ENCODE data around the gene SNRNP35.
A peak's percentile ranks its signal among the peaks of the same experiment; 100 is the strongest.
"Not testable (repeated sequence)": the region's sequence is repeated elsewhere in the genome, so short reads cannot be mapped to it uniquely, and the experiment has no call there.

Gene SNRNP35

DNA sequence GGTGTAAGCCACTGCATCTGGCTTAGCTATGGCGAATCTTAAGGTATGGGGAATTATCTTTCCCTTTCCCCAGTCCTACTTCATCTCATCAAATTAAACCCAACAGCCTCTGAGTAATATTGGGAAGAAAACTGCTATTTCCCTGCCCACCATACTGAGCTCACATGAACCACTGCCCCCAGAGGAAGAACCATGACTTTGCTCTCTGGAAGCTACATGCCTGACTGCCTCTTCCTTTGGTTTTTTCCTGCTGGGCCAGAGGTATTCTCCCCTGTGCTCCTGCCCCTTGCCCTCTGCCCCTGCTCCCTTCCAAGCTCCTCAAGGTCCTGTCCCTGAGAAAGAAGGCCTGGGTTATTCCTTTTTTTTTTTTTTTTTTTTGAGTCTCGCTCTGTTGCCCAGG is 36.6 kb upstream of the SNRNP35 start:
- TF ChIP-seq EZH2phosphoT487 (IDR thresholded peaks at IDR 0.05; ENCODE audit: borderline replicate concordance): no peak
- TF ChIP-seq, protein P1, sequence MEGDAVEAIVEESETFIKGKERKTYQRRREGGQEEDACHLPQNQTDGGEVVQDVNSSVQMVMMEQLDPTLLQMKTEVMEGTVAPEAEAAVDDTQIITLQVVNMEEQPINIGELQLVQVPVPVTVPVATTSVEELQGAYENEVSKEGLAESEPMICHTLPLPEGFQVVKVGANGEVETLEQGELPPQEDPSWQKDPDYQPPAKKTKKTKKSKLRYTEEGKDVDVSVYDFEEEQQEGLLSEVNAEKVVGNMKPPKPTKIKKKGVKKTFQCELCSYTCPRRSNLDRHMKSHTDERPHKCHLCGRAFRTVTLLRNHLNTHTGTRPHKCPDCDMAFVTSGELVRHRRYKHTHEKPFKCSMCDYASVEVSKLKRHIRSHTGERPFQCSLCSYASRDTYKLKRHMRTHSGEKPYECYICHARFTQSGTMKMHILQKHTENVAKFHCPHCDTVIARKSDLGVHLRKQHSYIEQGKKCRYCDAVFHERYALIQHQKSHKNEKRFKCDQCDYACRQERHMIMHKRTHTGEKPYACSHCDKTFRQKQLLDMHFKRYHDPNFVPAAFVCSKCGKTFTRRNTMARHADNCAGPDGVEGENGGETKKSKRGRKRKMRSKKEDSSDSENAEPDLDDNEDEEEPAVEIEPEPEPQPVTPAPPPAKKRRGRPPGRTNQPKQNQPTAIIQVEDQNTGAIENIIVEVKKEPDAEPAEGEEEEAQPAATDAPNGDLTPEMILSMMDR (conservative IDR thresholded peaks at IDR 0.05; ENCODE audit: low read length): 0 out of 2 replicates have a peak, but pooled peaks have one; percentile 10
- H3K9me2 ChIP-seq (replicated peaks; ENCODE audit: low read depth, low read length): no peaks in the 10 kb centered on the region
- H4K20me1 ChIP-seq (ENCODE audit: insufficient read depth, low read length, poor library complexity, severe bottlenecking): no peaks in the 10 kb centered on the region
- H3K4me1 ChIP-seq (ENCODE audit: insufficient read depth, low read length, poor library complexity, severe bottlenecking): no peaks in the 10 kb centered on the region
- no peaks in the 10 kb centered on the region for H3F3A ChIP-seq (ENCODE audit: low read depth)
- no peak overlapping the region for H3K4me3 ChIP-seq (ENCODE audit: low read length, poor library complexity, severe bottlenecking)
- peaks cover 13% of the 10 kb centered on the region for H3K36me3 ChIP-seq (ENCODE audit: insufficient read depth, low read length)
- no peak overlapping the region for H2AFZ ChIP-seq (ENCODE audit: low read length)
- no peaks in the 10 kb centered on the region for H3K27me3 ChIP-seq (ENCODE audit: insufficient read depth, low read length, poor library complexity, severe bottlenecking)
- no peaks in the 10 kb centered on the region for H3K9me3 ChIP-seq (ENCODE audit: insufficient read depth, low read depth, low read length)
- no peak overlapping the region for H3K9ac ChIP-seq (ENCODE audit: low read depth, low read length, poor library complexity, severe bottlenecking)
- no peak overlapping the region for H3K4me2 ChIP-seq (ENCODE audit: low read depth, low read length, poor library complexity, severe bottlenecking)
- H3K79me2 ChIP-seq (ENCODE audit: insufficient read depth, low read length): no peaks in the 10 kb centered on the region

DNA sequence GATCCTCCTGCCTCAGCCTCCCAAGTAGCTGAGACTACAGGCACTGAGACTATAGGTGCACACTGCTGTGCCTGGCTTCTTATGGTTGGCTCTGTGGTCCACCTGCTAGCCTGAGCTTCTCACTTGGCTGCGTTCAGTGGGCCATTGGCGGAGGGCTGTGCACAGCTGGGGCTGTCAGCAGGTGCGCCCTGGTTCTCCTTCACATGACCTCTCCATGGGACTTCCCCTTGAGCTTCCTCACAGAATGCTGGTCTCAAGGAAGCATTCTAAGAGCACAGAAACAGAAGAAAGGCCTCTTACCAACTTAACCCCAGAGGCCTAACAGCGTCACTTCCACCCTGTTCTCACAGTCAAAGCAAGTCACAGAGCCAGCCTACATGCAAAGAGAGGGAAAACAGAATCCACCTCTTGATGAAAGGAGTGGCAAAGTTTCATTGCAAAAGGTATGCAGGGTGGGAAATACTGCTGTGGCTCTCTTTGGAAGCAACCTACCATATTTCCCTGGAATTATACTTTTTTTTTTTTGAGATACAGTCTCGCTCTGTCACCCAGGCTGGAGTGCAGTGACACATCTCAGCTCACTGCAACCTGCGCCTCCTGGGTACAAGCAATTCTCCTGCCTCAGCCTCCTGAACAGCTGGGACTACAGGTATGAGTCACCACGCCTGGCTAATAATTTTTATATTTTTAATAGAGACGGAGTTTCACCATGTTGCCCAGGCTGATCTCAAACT is 30.7 kb upstream of the SNRNP35 start:
- peaks cover 10% of the 10 kb centered on the region for H3K36me3 ChIP-seq (ENCODE audit: insufficient read depth, low read length)
- no peaks in the 10 kb centered on the region for H3F3A ChIP-seq (ENCODE audit: low read depth)
- no peaks in the 10 kb centered on the region for H3K27me3 ChIP-seq (ENCODE audit: insufficient read depth, low read length, poor library complexity, severe bottlenecking)
- TF ChIP-seq, protein P1 (conservative IDR thresholded peaks at IDR 0.05; ENCODE audit: low read length): no peak
- TF ChIP-seq EZH2phosphoT487 (IDR thresholded peaks at IDR 0.05; ENCODE audit: borderline replicate concordance): no peak
- no peaks in the 10 kb centered on the region for H4K20me1 ChIP-seq (ENCODE audit: insufficient read depth, low read length, poor library complexity, severe bottlenecking)
- H2AFZ ChIP-seq (ENCODE audit: low read length): no peak overlapping the region
- no peak overlapping the region for H3K4me3 ChIP-seq (ENCODE audit: low read length, poor library complexity, severe bottlenecking)
- no peak overlapping the region for H3K9ac ChIP-seq (ENCODE audit: low read depth, low read length, poor library complexity, severe bottlenecking)
- H3K4me1 ChIP-seq (ENCODE audit: insufficient read depth, low read length, poor library complexity, severe bottlenecking): no peaks in the 10 kb centered on the region
- H3K4me2 ChIP-seq (ENCODE audit: low read depth, low read length, poor library complexity, severe bottlenecking): no peak overlapping the region
- 0 out of 2 replicates have a peak, but pooled peaks cover 3% of the 10 kb centered on the region for H3K79me2 ChIP-seq (ENCODE audit: insufficient read depth, low read length)
- H3K9me2 ChIP-seq (replicated peaks; ENCODE audit: low read depth, low read length): no peaks in the 10 kb centered on the region
- no peaks in the 10 kb centered on the region for H3K9me3 ChIP-seq (ENCODE audit: insufficient read depth, low read depth, low read length)

DNA sequence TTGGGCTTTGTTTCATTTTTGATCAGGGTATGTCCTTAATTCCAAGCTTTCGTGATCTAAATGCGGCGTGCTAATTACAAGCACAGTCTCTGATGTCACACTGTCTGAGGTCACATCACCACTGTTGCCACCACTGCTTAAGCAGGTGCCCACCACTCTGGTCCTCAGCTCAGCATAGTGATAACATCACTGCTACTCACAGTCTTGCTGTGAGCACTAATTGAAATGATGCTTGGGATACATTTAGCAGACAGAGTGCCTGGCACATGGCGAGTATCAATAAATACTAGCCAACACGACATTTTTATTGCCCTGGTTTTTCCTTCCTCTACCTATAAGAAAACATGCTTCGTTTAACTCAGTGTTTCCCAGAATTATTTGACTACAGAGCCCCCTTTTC is 29.3 kb upstream of the SNRNP35 start:
- Histone ChIP-seq H2AFZ (ENCODE audit: low read length) (no peak overlapping the region), H3K79me2 (ENCODE audit: insufficient read depth, low read length) (peaks cover 12% of the 10 kb centered on the region), H3K4me2 (ENCODE audit: low read depth, low read length, poor library complexity, severe bottlenecking) (no peak overlapping the region), H3K36me3 (ENCODE audit: insufficient read depth, low read length) (peaks cover 4% of the 10 kb centered on the region; the same call in 1 of the 2 replicates), H4K20me1 (ENCODE audit: insufficient read depth, low read length, poor library complexity, severe bottlenecking) (no peaks in the 10 kb centered on the region), H3K9ac (ENCODE audit: low read depth, low read length, poor library complexity, severe bottlenecking) (no peak overlapping the region), H3K4me1 (ENCODE audit: insufficient read depth, low read length, poor library complexity, severe bottlenecking) (peaks cover 9% of the 10 kb centered on the region), H3F3A (ENCODE audit: low read depth) (no peaks in the 10 kb centered on the region), H3K27me3 (ENCODE audit: insufficient read depth, low read length, poor library complexity, severe bottlenecking) (no peaks in the 10 kb centered on the region), H3K4me3 (ENCODE audit: low read length, poor library complexity, severe bottlenecking) (no peak overlapping the region), H3K9me2 (replicated peaks; ENCODE audit: low read depth, low read length) (no peaks in the 10 kb centered on the region), H3K9me3 (ENCODE audit: insufficient read depth, low read depth, low read length) (no peaks in the 10 kb centered on the region)
- no peak for TF ChIP-seq EZH2phosphoT487 (IDR thresholded peaks at IDR 0.05; ENCODE audit: borderline replicate concordance)
- TF ChIP-seq, protein P1 (conservative IDR thresholded peaks at IDR 0.05; ENCODE audit: low read length): no peak

DNA sequence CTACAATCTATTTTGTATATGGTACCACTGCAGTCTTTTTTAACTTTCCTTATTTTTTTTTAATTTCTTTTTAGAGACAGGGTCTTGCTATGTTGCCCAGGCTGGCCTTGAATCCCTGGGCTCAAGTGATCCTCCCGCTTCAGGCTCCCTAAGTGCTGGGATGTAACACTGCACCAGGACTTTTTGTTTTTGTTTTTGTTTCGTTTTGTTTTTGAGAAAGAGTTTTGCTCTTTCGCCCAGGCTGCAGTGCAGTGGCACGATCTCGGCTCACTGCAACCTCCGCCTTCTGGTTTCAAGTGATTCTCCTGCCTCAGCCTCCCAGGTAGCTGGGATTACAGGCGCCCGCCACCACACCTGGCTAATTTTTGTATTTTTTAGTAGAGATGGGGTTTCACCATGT is 28.8 kb upstream of the SNRNP35 start:
- H3K9ac ChIP-seq (ENCODE audit: low read depth, low read length, poor library complexity, severe bottlenecking); H3F3A ChIP-seq (ENCODE audit: low read depth); H3K27me3 ChIP-seq (ENCODE audit: insufficient read depth, low read length, poor library complexity, severe bottlenecking); H3K9me2 ChIP-seq (replicated peaks; ENCODE audit: low read depth, low read length); H3K4me2 ChIP-seq (ENCODE audit: low read depth, low read length, poor library complexity, severe bottlenecking); H3K4me3 ChIP-seq (ENCODE audit: low read length, poor library complexity, severe bottlenecking); H3K36me3 ChIP-seq (ENCODE audit: insufficient read depth, low read length); H4K20me1 ChIP-seq (ENCODE audit: insufficient read depth, low read length, poor library complexity, severe bottlenecking); H3K9me3 ChIP-seq (ENCODE audit: insufficient read depth, low read depth, low read length); H2AFZ ChIP-seq (ENCODE audit: low read length): not testable (repeated sequence)
- Histone ChIP-seq H3K4me1 (ENCODE audit: insufficient read depth, low read length, poor library complexity, severe bottlenecking) (peaks cover 14% of the 10 kb centered on the region), H3K79me2 (ENCODE audit: insufficient read depth, low read length) (peaks cover 17% of the 10 kb centered on the region)

DNA sequence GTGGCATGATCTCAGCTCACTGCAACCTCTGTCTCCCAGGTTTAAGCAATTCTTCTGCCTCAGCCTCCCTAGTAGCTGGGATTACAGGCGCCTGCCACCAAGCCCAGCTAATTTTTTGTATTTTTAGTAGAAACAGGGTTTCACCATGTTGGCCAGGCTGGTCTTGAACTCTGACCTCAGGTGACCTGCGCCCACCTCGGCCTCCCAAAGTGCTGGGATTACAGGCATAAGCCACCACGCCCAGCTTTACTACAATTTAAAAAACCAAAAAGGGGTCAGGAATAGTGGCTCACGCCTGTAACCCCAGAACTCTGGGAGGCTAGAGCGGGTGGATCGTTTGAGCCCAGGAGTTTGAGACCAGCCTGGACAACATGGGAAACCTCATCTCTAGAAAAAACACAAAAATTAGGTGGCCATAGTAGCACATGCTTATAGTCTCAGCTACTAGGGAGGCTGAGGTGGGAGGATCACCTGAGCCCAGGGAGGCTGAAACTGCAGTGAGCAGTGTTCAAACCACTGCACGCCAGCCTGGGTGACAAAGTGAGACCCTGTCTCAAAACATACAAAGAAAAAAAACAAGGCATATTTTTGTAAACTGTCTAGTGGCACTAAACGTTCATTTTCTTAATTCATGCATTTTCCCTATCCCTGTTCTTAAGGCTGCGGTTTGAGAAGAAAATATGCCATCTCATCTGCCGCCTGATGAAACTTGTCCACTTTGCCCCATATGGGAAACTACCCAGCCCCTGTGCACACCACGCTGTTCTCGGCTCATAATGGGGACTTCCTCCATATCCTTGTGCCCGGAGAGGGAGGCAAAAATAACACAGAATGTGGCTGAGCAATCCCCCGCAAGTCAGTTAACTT is 25.8 kb upstream of the SNRNP35 start:
- not testable (repeated sequence) for H3K27me3 ChIP-seq (ENCODE audit: insufficient read depth, low read length, poor library complexity, severe bottlenecking); H3K9me2 ChIP-seq (replicated peaks; ENCODE audit: low read depth, low read length); H2AFZ ChIP-seq (ENCODE audit: low read length); H3K9me3 ChIP-seq (ENCODE audit: insufficient read depth, low read depth, low read length); H3F3A ChIP-seq (ENCODE audit: low read depth); H3K36me3 ChIP-seq (ENCODE audit: insufficient read depth, low read length); H4K20me1 ChIP-seq (ENCODE audit: insufficient read depth, low read length, poor library complexity, severe bottlenecking)
- H3K79me2 ChIP-seq (ENCODE audit: insufficient read depth, low read length): peaks cover 40% of the 10 kb centered on the region
- peaks cover 31% of the 10 kb centered on the region for H3K4me1 ChIP-seq (ENCODE audit: insufficient read depth, low read length, poor library complexity, severe bottlenecking)
- H3K4me3 ChIP-seq (ENCODE audit: low read length, poor library complexity, severe bottlenecking): peak overlapping the region; percentile 57
- peak overlapping the region; percentile 71 for H3K4me2 ChIP-seq (ENCODE audit: low read depth, low read length, poor library complexity, severe bottlenecking)
- peak overlapping the region; percentile 26 for H3K9ac ChIP-seq (ENCODE audit: low read depth, low read length, poor library complexity, severe bottlenecking)

Measured in Loucy (cell line).